Measurements from ENCODE around the gene PXMP2.

The PXMP2 gene

GRCh38 chr12:132648616-132649225 lies 38.7 kb upstream of the PXMP2 start:
- FAIRE-seq: no peak
- no peak for DNase-seq (ENCODE audit: insufficient read length)
- TF ChIP-seq POLR2A (IDR thresholded peaks at IDR 0.05; ENCODE audit: low read depth, low read length) (no peak), POLR2AphosphoS5 (IDR thresholded peaks at IDR 0.05; ENCODE audit: low read depth, low read length) (no peak), TAF1 (IDR thresholded peaks at IDR 0.05; ENCODE audit: borderline replicate concordance, low read depth, low read length) (no peak)

GRCh38 chr12:132649226-132649945 lies 38.0 kb upstream of the PXMP2 start:
- no peak for FAIRE-seq
- TF ChIP-seq POLR2A (IDR thresholded peaks at IDR 0.05; ENCODE audit: low read depth, low read length): no peak
- no peak for TF ChIP-seq TAF1 (IDR thresholded peaks at IDR 0.05; ENCODE audit: borderline replicate concordance, low read depth, low read length)
- no peak for TF ChIP-seq POLR2AphosphoS5 (IDR thresholded peaks at IDR 0.05; ENCODE audit: low read depth, low read length)

GRCh38 chr12:132651444-132652100 lies 35.8 kb upstream of the PXMP2 start:
- DNase-seq (ENCODE audit: insufficient read length): no peak
- TF ChIP-seq POLR2AphosphoS5 (IDR thresholded peaks at IDR 0.05; ENCODE audit: low read depth, low read length) (no peak), POLR2A (IDR thresholded peaks at IDR 0.05; ENCODE audit: low read depth, low read length) (no peak; the same call in 1 of the 2 replicates), TAF1 (IDR thresholded peaks at IDR 0.05; ENCODE audit: borderline replicate concordance, low read depth, low read length) (no peak)
- no peak for FAIRE-seq

More at GRCh38 chr12:132649226-132649945, 38.0 kb upstream of the PXMP2 start:
- no peak for DNase-seq (ENCODE audit: insufficient read length)

GRCh38 chr12:132653567-132654290 lies 33.7 kb upstream of the PXMP2 start:
- FAIRE-seq (no peak), DNase-seq (ENCODE audit: insufficient read length) (no peak)
- TF ChIP-seq POLR2AphosphoS5 (IDR thresholded peaks at IDR 0.05; ENCODE audit: low read depth, low read length) (no peak), POLR2A (IDR thresholded peaks at IDR 0.05; ENCODE audit: low read depth, low read length) (no peak), TAF1 (IDR thresholded peaks at IDR 0.05; ENCODE audit: borderline replicate concordance, low read depth, low read length) (no peak)

GRCh38 chr12:132657004-132657727 lies 30.2 kb upstream of the PXMP2 start:
- FAIRE-seq (no peak), DNase-seq (ENCODE audit: insufficient read length) (no peak)
- TF ChIP-seq POLR2AphosphoS5 (IDR thresholded peaks at IDR 0.05; ENCODE audit: low read depth, low read length): no peak

GRCh38 chr12:132658149-132658894 lies 29.1 kb upstream of the PXMP2 start:
- TF ChIP-seq TAF1 (IDR thresholded peaks at IDR 0.05; ENCODE audit: borderline replicate concordance, low read depth, low read length): no peak
- no peak; the same call in none of the 2 replicates for TF ChIP-seq POLR2AphosphoS5 (IDR thresholded peaks at IDR 0.05; ENCODE audit: low read depth, low read length)
- no peak for TF ChIP-seq POLR2A (IDR thresholded peaks at IDR 0.05; ENCODE audit: low read depth, low read length)
- FAIRE-seq (no peak), DNase-seq (ENCODE audit: insufficient read length) (no peak)

- FAIRE-seq (no peak), DNase-seq (ENCODE audit: insufficient read length) (no peak)
- TF ChIP-seq POLR2A (IDR thresholded peaks at IDR 0.05; ENCODE audit: low read depth, low read length) (no peak), TAF1 (IDR thresholded peaks at IDR 0.05; ENCODE audit: borderline replicate concordance, low read depth, low read length) (no peak), POLR2AphosphoS5 (IDR thresholded peaks at IDR 0.05; ENCODE audit: low read depth, low read length) (no peak)
Observed at GRCh38 chr12:132659146-132659545, 28.2 kb upstream of the PXMP2 start.

- DNase-seq (ENCODE audit: insufficient read length): no peak
- FAIRE-seq: no peak
- no peak for TF ChIP-seq POLR2AphosphoS5 (IDR thresholded peaks at IDR 0.05; ENCODE audit: low read depth, low read length)
- no peak for TF ChIP-seq TAF1 (IDR thresholded peaks at IDR 0.05; ENCODE audit: borderline replicate concordance, low read depth, low read length)
- no peak for TF ChIP-seq POLR2A (IDR thresholded peaks at IDR 0.05; ENCODE audit: low read depth, low read length)
Observed at GRCh38 chr12:132660052-132660451, 27.3 kb upstream of the PXMP2 start.

- DNase-seq (ENCODE audit: insufficient read length) (no peak), FAIRE-seq (no peak)
- no peak for TF ChIP-seq POLR2AphosphoS5 (IDR thresholded peaks at IDR 0.05; ENCODE audit: low read depth, low read length)
- TF ChIP-seq POLR2A (IDR thresholded peaks at IDR 0.05; ENCODE audit: low read depth, low read length): no peak
- TF ChIP-seq TAF1 (IDR thresholded peaks at IDR 0.05; ENCODE audit: borderline replicate concordance, low read depth, low read length): no peak
Observed at GRCh38 chr12:132660996-132661395, 26.4 kb upstream of the PXMP2 start.

GRCh38 chr12:132661972-132662371 lies 25.4 kb upstream of the PXMP2 start:
- FAIRE-seq: no peak
- DNase-seq (ENCODE audit: insufficient read length): no peak
- TF ChIP-seq TAF1 (IDR thresholded peaks at IDR 0.05; ENCODE audit: borderline replicate concordance, low read depth, low read length): no peak
- TF ChIP-seq POLR2A (IDR thresholded peaks at IDR 0.05; ENCODE audit: low read depth, low read length): no peak
- TF ChIP-seq POLR2AphosphoS5 (IDR thresholded peaks at IDR 0.05; ENCODE audit: low read depth, low read length): no peak

Measured in GM12892 (cell line).